Tracheal epithelial cell (primary cell): ENCODE results near the gene GET3. TPM values are rescaled to one million over a fixed set of nuclear protein-coding genes. Genes with fewer than 3 reads are reported as not detected.

Experiments used
- total RNA-seq: library from RNA; depleted of rRNA; stranded (reverse); fragments of >200 nt; gene quantifications from 2 replicates; pipeline ENCODE4 v1.2.1, GENCODE V29; 2014

The GET3 gene
- total RNA-seq: 72.9 and 77.6 TPM in 2 replicates

GRCh38 chr19:12736995-12737834, at the start of gene GET3:
TSS of gene GET3 (plus strand) at chr19:12737497. CDS start at chr19:12737506, 9 bp downstream.

GRCh38 chr19:12696366-12697335, 40.6 kb upstream of the GET3 start, which contains the start of gene FBXW9:
TSS of gene FBXW9 (minus strand) at chr19:12696631. CDS start at chr19:12696581, 50 bp downstream.

DNA sequence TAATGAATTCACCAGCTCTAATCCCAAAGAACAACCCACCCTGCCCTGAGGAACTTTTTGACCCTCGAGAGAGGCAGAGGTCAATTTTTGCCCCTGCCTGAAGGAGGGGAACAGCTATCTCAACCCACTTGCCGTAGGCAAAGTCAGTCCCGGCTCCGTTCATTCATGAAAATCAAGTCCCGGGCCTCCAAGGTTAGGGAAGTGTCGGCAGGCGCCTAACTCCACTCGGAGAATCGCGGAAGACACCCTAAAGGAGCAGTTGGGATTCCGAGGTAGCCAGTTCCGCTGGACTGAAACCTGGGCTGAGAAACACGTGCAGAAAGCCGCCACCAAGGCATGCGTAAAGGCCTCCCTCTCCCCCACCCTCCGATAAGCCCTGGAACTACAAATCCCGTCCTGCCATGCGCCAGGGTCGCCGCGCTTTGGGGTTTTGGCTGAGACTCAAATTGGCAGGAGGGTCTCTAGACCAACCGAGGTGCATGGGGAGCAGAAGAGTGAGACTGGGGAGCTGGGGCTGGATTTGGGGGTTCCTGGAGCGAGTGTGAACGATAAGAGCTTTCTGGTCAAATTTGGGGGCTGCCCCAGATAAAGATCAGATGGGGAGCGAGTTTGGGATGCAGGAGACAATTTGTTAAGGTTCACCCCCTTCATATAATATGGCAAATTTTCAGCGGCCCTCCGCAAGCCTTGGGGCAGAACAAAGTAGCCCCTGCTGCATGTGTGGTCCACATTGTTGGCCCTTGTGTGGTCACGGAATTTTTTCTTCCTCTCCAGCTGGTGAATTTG, 13.5 kb upstream of the GET3 start, which contains the start of gene TNPO2:
TSS of gene TNPO2 (minus strand) at position 292 of the 786 bp plus-strand sequence. CDS start 2,955 bp downstream, outside the sequence.

GRCh38 chr19:12751635-12752034, 14.3 kb downstream of the GET3 start, which contains the start of gene BEST2:
TSS of gene BEST2 (plus strand) at chr19:12751791. CDS start at chr19:12752593, 802 bp downstream.

DNA sequence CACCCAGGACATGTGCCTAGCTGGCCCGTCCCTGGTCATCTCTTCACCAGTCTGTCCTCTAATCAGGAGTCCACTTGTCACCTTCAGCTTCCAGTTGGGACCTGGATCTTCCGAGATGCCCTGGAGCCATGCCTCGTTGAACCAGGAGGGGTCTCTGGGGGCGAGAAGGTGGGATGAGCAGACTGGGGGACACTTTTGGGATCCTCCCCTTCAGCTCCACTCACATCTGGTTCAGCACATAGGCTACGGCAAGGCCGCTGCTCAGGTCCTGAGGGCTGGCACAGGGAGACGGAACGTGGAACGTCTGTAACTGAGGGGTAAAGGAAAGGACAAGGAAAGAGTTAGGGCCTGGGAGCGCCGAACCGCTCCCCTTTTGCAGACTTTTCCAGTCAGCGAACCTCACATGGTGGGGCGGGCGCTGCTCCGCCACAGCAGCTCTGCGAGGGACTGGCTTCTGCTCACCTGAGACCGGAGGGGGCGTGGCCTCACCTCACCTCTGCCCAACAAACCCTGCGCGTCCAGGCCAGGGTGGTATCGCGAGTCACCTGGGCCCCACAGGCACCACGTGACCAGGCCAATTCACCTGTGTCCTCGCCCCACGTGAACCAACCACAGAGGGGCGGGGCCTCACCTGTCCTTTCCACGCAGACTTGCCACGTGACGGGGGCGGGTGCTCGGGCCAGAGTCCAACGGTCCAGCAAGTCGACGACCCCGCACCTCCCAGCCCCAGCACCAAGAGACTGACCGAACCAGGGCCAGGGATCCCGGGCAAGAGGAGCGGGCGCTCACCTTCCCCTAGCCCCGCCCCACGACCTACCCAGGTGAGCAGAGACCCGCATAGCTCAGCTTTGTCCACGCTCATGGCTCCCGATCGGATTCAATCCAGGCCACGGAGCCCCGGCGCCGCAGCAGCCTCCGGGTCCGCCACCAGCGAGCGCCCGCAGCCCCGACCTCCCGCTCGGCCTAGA, 37.6 kb downstream of the GET3 start, which contains the start of gene HOOK2:
TSS of gene HOOK2 (minus strand) at position 965 of the 968 bp plus-strand sequence. CDS start at position 862, 103 bp downstream.

GRCh38 chr19:12791345-12792050, 54.2 kb downstream of the GET3 start, which contains the start of gene JUNB:
TSS of gene JUNB (plus strand) at chr19:12791486. CDS start at chr19:12791772, 286 bp downstream.

Other genes with a start within 250 kb of the GET3 start
- gene ZNF564, start 186.0 kb upstream of the GET3 start, total RNA-seq: 4.3 and 5.1 TPM in 2 replicates
- 7.0 and 7.7 TPM in 2 replicates for gene ZNF490, start 126.7 kb upstream of the GET3 start, total RNA-seq
- gene ZNF791, start 126.6 kb upstream of the GET3 start, total RNA-seq: 7.2 and 13.6 TPM in 2 replicates
- 42.8 and 58.8 TPM in 2 replicates for gene MAN2B1, start 70.8 kb upstream of the GET3 start, total RNA-seq
- gene WDR83, start 70.7 kb upstream of the GET3 start, total RNA-seq: 6.3 and 11.7 TPM in 2 replicates
- 63.4 and 72.7 TPM in 2 replicates for gene DHPS, start 55.6 kb upstream of the GET3 start, total RNA-seq
- not detected in 2 replicates for gene GNG14, start 49.5 kb upstream of the GET3 start, total RNA-seq
- gene FBXW9, start 40.9 kb upstream of the GET3 start, total RNA-seq: 8.2 and 8.7 TPM in 2 replicates
- gene TNPO2, start 13.6 kb upstream of the GET3 start, total RNA-seq: 28.4 and 29.4 TPM in 2 replicates
- 110 and 143 TPM in 2 replicates for gene TRIR, start 2.8 kb upstream of the GET3 start, total RNA-seq
- gene BEST2, start 14.3 kb downstream of the GET3 start, total RNA-seq: not detected in 2 replicates
- 40.9 and 52.3 TPM in 2 replicates for gene HOOK2, start 38.1 kb downstream of the GET3 start, total RNA-seq
- 221 and 311 TPM in 2 replicates for gene JUNB, start 54.0 kb downstream of the GET3 start, total RNA-seq
- gene PRDX2, start 64.3 kb downstream of the GET3 start, total RNA-seq: 178 and 246 TPM in 2 replicates
- gene THSD8, start 64.6 kb downstream of the GET3 start, total RNA-seq: not detected in 2 replicates
- 9.2 and 14.7 TPM in 2 replicates for gene RNASEH2A, start 69.1 kb downstream of the GET3 start, total RNA-seq
- not detected in 2 replicates for gene RTBDN, start 97.1 kb downstream of the GET3 start, total RNA-seq
- gene MAST1, start 101.0 kb downstream of the GET3 start, total RNA-seq: 0.43 and 1.4 TPM in 2 replicates
- 25.8 and 48.2 TPM in 2 replicates for gene DNASE2, start 144.0 kb downstream of the GET3 start, total RNA-seq
- 0.24 TPM in 1 of 2 replicates, not detected in the other for gene KLF1, start 149.7 kb downstream of the GET3 start, total RNA-seq
- gene GCDH, start 153.7 kb downstream of the GET3 start, total RNA-seq: 21.5 and 28.9 TPM in 2 replicates
- not detected in 2 replicates for gene SYCE2, start 181.8 kb downstream of the GET3 start, total RNA-seq
- 77.2 and 78.3 TPM in 2 replicates for gene FARSA, start 196.2 kb downstream of the GET3 start, total RNA-seq
- gene CALR, start 201.1 kb downstream of the GET3 start, total RNA-seq: 522 and 1,123 TPM in 2 replicates
- 71.6 and 126 TPM in 2 replicates for gene RAD23A, start 208.4 kb downstream of the GET3 start, total RNA-seq
- 16.8 and 22.9 TPM in 2 replicates for gene GADD45GIP1, start 219.7 kb downstream of the GET3 start, total RNA-seq
- 0.24 TPM in 1 of 2 replicates, not detected in the other for gene DAND5, start 232.1 kb downstream of the GET3 start, total RNA-seq